GM04504 (cell line): ENCODE measurements around the gene MTF2.
A peak's percentile ranks its signal among the peaks of the same experiment; 100 is the strongest.
"Not testable (repeated sequence)": the region's sequence is repeated elsewhere in the genome, so short reads cannot be mapped to it uniquely, and the experiment has no call there.

ENCODE experiments used
- DNase-seq: peaks from one replicate; pipeline ENCODE4 v3.0.0-alpha.2; 2012; ENCODE audit warnings: low read depth

The MTF2 gene

GRCh38 chr1:93143136-93143535, 64.1 kb downstream of the MTF2 start:
- DNase-seq: no peak

DNA sequence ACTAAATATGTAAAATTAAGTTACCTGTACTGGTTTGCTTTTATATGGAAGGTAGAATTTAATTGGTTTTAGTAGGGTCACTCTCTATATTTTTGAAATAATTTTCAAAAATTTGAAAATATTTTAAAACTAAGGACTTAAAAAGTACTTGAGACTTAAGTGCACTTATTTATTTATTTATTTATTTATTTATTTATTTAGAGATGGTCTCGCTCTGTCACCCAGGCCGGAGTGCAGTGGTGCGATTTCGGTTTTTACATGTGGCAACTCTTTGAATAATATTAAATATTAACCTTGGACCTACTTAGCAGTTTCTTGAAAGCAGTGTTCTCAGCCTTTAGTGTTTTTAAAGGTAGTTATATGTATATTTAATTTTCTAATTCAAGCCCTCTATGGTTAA, 64.7 kb downstream of the MTF2 start:
- DNase-seq: no peak

GRCh38 chr1:93148001-93148400, 68.9 kb downstream of the MTF2 start:
- peak; percentile 7 for DNase-seq

DNA sequence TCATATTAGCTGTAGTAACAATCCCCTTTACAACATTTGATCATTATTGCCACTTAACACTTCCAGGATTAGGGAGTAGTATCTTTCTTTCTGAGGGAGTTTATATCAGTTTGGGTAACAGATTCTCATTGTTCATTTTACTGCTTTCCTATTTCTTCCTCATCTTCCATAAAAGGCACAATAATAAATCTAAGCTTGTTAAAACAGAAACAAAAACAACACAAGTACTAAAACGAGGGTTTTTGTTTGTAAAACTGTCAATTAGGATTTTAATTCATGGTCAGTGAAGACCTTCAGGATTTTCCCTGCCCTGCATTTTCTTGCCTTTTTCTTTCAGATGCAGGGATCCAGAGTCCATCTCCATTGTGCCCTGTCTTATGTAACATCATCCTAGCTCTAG, 71.6 kb downstream of the MTF2 start:
- no peak for DNase-seq

- no peak for DNase-seq
These were observed 72.4 kb downstream of the MTF2 start for GRCh38 chr1:93151474-93151873.

DNA sequence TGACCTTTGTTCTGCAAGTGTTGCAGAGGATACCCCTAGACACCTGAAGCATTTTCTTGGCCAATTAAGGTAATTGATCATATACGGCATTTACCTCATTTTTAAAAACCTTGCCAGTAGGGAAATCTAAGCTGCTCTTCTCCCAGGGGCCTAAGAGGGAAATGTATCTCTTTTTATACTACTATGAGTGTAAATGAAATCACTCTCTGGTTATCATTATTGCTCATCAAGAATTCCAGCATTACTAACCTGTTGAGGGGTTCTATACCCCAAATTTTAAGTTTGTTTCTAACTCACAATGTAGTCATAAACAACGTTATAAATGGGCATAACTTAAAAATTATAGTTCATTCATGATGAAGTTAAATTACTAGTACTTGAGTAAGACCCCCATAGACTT, 73.8 kb downstream of the MTF2 start:
- DNase-seq: no peak

- no peak for DNase-seq
These were observed 75.8 kb downstream of the MTF2 start for GRCh38 chr1:93154898-93155297.

- no peak for DNase-seq
These were observed 76.3 kb downstream of the MTF2 start for GRCh38 chr1:93155335-93155734.

DNA sequence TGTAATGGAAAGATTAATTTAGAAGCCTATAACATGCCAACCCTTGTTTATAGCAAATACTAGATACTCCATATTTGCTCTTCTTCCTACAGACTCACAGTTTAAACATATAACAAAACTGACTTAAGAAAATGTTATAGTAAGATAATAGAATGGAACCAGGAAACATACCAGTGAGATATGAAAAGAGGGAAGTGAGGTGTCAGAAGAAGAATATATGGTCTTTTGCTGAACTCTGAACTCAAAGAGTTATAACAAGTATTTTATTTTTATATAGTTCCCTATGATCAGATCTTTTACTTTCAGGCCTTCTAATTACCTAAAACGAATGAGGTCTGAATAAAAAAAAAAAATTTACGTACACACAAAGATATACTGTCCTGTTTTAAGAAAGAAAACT, 80.3 kb downstream of the MTF2 start:
- DNase-seq: no peak

GRCh38 chr1:93163314-93163713, 84.2 kb downstream of the MTF2 start:
- DNase-seq: not testable (repeated sequence)

- no peak for DNase-seq
These were observed 85.7 kb downstream of the MTF2 start for GRCh38 chr1:93164816-93165215.

GRCh38 chr1:93165895-93166294, 86.8 kb downstream of the MTF2 start:
- DNase-seq: not testable (repeated sequence)

GRCh38 chr1:93167006-93167405, 87.9 kb downstream of the MTF2 start:
- DNase-seq: no peak

- DNase-seq: not testable (repeated sequence)
These were observed 91.1 kb downstream of the MTF2 start for GRCh38 chr1:93170141-93170678.

GRCh38 chr1:93171549-93172034, 92.5 kb downstream of the MTF2 start:
- no peak for DNase-seq

DNA sequence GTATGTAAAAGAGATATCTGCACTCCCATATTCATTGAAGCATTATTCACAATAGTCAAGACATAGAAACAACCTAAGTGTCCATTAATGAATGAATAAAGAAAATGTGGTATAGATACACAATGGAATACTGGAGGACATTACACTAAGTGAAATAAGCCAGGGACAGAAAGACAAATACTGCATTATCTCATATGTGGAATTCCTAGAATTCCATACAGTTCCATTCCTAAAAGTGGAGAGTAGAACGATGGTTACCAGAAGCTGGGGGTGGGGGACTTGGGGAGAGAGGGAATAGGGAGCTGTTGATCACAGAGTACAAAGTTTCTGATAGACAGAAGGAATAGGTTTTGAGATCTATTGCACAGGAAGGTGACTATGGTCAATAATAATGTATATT, 93.7 kb downstream of the MTF2 start:
- no peak for DNase-seq

GRCh38 chr1:93174638-93175037, 95.6 kb downstream of the MTF2 start:
- DNase-seq: not testable (repeated sequence)

DNA sequence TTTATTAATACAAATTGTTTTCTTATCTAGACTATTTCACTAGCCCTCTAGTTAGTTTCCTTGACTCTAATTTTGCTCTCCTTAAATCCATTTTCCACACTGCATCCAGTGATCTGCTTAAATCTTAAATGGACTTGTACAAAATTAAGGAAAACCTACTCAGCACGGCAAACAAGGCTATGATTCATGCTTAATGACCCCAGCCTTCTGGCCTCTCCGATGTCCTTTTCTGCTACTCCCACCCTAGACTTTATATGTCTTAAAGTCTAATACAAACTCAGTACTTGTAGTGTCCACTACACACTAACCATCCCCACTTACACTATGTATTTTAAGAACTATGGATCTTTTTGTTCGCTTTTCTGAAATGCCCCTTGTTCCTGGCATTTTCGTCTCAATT, 98.9 kb downstream of the MTF2 start:
- peak; percentile 7 for DNase-seq

- no peak for DNase-seq
These were observed 99.3 kb downstream of the MTF2 start for GRCh38 chr1:93178418-93178817.

DNA sequence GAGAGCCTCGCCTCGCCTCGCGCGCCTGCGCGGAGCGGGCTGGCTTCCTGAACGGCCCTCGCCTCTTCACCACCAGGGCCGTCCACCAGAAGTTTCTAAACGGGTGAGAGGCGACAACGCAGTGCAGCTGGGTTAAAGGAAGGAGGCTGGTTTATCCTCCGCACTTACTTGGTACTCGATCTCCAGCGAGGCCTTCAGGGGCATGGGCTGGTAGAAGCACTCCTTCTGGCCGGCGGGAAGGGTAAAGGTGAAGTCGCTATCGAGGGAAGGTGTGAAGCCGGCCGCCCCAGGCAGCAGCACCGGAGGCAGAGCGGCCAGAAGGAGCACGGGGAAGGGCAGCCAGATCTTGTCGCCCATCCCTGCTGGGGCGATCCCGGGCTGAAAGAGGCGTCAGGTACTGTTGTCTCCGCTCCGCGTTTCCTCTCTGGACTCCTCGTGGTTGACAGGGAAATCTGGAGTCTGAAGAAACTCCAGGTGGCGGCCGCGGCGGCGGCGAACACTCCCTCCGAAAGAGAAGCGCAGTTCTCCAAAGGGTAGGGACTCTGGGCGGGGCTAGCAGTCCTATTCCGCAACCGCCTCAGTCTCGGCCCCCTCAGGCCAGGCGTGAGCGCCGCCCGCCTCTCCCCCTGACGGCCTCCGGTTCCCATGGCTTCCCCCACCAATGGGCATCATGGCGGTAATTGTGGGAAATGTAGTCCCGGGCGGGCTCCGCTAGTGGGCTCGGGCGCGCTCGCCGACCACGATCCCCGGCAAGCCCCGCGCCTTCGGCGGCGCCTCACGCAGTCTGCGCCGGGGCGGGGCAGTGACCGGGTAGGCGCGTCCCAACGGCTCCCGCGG, 101.0 kb downstream of the MTF2 start, which contains the start of gene TMED5:
Gene TMED5 (minus strand): TSS at position 528 of the 837 bp plus-strand sequence. CDS start 171 bp downstream, at position 357.
- peak; percentile 98 for DNase-seq

DNA sequence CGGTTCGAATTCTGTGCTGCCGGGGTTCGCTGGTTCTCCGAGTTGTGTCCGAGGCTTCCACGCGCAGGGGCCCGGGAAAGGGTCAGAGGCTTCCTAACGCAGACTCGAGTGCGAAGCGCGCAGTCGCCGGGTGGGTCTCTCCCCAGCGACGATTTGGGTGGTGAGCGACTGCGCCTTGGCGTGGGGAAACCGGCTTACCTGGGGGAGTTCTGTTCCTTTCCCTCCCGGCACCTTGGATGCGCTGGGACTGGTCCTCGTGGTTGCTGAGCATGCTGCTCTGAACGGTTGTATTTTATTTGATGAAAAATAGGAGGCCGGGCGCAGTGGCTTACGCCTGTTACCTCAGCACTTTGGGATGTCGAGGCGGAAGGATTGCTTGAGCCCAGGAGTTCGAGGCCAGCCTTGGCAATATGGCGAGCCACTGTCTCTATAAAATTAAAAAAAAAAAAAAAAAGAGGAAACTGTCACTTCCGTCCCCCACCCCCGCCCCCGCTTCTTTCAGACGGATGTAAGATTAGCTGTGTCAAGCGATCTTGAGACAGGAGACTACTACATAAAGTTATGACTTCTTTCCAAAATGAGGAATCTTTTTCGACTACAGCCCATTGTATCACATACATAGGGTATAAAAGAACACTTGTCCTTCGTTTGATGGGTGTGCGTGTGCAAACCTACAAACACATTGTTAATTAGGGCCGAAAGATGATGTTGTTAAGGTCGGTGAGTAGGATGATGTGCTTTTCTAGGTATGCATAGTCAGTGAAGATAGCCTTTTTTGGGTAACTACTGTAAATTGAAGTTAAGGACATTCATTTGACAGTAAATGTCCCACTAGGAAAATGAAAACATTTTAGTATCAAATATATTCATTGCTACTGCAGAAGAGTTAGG, 101.9 kb downstream of the MTF2 start, which contains the start of gene CCDC18:
Gene CCDC18 (plus strand): TSS at position 2 of the 891 bp plus-strand sequence. CDS start 2,638 bp downstream, outside the sequence.
- DNase-seq: peak; percentile 4

DNA sequence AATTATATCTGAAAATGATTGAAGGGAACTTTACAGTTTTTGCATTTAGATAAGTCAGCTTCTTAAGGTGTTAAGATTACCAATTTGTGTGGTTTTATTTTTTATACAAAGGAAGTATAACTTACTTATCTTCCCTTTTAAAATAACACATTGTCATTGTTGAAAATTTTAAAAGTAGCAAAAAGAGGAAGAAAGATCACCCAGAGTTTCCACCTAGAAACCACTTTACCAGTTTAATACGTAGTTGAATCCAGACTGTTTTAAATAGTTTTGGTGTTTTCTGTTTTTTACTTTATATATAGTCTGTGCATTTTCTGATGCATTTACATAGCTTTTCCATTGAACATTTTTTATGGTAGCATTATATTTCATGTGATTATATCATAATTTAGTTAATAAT, 107.6 kb downstream of the MTF2 start:
- no peak for DNase-seq
